ENCODE data around the gene DGUOK. TPM values are rescaled to one million over a fixed set of nuclear protein-coding genes. Genes with fewer than 3 reads are reported as not detected.

Gene DGUOK
- total RNA-seq, 2 donors from 2014 or later, result 77.4 to 107 TPM

DNA sequence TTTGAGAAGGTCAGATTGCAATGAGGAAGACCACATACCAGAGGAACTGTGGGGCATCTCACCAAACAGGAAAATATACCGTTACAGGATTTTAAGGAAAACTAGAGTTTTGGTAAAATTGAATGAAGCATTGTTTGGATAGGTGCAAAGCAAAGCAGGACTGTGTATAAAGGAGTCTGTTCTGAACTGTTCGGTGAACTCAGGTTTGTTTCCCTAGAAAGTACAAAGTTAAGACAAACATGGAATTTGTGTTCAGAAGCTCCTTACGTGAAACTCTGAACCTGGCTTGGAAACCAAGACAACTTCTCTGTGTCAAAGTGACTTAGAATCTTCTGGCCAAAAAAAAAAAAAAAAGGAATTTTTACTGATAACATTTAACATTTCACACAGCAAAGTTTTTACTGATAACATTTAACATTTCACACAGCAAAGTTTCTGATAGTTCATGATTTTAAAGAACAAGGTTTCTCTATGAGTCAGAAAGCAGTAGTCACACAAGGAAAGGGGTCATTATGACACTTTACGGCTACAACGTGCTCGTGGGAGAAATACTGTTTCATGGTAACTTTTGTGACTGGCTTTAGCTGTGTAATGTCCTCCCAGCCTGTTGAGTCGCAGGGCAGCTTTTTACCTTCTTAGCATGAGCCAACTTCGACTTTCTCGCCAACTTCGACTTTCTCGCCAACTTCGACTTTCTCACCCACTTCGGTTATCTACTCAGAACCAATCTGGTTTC is 36.9 kb downstream of the DGUOK start:
- 81% methylated on average over 13 of the region's 13 CpGs for WGBS
- Histone ChIP-seq H3K4me3 (no peak overlapping the region), H3K27me3 (replicated peaks; ENCODE audit: insufficient read depth) (no peaks in the 10 kb centered on the region), H3K36me3 (no peaks in the 10 kb centered on the region), H3K4me1 (replicated peaks) (no peaks in the 10 kb centered on the region), H3K27ac (no peak overlapping the region), H3K9me3 (no peaks in the 10 kb centered on the region)
- no peak for DNase-seq (ENCODE audit: low spot score)
- TF ChIP-seq POLR2AphosphoS5 (IDR thresholded peaks at IDR 0.05), result no peak
- TF ChIP-seq, protein P1, sequence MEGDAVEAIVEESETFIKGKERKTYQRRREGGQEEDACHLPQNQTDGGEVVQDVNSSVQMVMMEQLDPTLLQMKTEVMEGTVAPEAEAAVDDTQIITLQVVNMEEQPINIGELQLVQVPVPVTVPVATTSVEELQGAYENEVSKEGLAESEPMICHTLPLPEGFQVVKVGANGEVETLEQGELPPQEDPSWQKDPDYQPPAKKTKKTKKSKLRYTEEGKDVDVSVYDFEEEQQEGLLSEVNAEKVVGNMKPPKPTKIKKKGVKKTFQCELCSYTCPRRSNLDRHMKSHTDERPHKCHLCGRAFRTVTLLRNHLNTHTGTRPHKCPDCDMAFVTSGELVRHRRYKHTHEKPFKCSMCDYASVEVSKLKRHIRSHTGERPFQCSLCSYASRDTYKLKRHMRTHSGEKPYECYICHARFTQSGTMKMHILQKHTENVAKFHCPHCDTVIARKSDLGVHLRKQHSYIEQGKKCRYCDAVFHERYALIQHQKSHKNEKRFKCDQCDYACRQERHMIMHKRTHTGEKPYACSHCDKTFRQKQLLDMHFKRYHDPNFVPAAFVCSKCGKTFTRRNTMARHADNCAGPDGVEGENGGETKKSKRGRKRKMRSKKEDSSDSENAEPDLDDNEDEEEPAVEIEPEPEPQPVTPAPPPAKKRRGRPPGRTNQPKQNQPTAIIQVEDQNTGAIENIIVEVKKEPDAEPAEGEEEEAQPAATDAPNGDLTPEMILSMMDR (IDR thresholded peaks at IDR 0.05), result no peak
- no peak for TF ChIP-seq POLR2A (IDR thresholded peaks at IDR 0.05)
- intact Hi-C loops (cut with DNase I), result no loop called here

DNA sequence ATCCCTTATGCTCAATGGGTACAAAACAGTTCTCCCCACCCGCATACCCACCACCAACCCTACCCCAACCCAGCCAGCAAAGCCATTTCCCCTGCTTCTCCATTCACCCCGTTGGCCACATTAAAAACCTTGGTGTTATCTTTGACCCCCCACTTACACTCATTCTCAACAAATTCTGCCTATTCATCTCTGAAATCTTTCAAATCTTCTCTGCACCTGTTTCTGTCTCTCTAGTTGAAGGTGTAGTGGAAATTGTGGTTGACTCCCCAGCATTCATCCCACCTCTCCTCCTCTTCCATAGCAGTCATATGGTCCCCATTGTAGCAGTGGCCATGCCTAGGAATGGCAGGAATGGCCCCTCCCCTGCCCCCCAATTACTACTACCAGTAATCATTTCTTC is 37.5 kb downstream of the DGUOK start:
- 96% methylated on average over 2 of the region's 2 CpGs for WGBS
- no peak overlapping the region for H3K4me3 ChIP-seq
- intact Hi-C loops (cut with DNase I), result no loop called here
- H3K27ac ChIP-seq, result no peak overlapping the region
- DNase-seq (ENCODE audit: low spot score), result no peak
- TF ChIP-seq, protein P1 (IDR thresholded peaks at IDR 0.05), result no peak
- TF ChIP-seq POLR2A (IDR thresholded peaks at IDR 0.05) (no peak), POLR2AphosphoS5 (IDR thresholded peaks at IDR 0.05) (no peak)
- no peaks in the 10 kb centered on the region for H3K36me3 ChIP-seq
- no peaks in the 10 kb centered on the region for H3K27me3 ChIP-seq (replicated peaks; ENCODE audit: insufficient read depth)
- no peaks in the 10 kb centered on the region for H3K9me3 ChIP-seq
- H3K4me1 ChIP-seq (replicated peaks), result no peaks in the 10 kb centered on the region

DNA sequence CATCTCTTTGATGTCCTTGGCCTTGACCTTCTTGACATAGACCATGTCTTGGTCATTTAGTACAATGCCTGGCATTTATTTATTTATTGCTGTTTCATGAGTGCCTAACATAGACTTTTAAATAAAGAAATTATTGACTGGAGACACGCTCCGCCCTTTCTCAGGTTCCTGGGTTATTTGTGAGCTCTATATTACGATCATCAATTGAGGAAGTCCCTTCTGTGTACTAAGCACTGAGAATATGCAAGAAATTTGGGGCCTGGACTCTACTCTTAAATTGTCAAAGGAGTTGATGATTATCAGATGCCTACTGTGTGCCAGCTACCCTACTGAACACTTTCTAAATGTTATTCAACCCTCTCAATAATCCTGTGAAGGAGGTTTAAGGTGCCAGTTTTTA is 38.4 kb downstream of the DGUOK start:
- H3K36me3 ChIP-seq, result no peaks in the 10 kb centered on the region
- no peak overlapping the region for H3K4me3 ChIP-seq
- TF ChIP-seq, protein P1 (IDR thresholded peaks at IDR 0.05), result no peak
- TF ChIP-seq POLR2AphosphoS5 (IDR thresholded peaks at IDR 0.05), result no peak
- TF ChIP-seq POLR2A (IDR thresholded peaks at IDR 0.05), result no peak
- H3K27ac ChIP-seq, result no peak overlapping the region
- no peaks in the 10 kb centered on the region for H3K9me3 ChIP-seq
- no peak for DNase-seq (ENCODE audit: low spot score)
- 95% methylated on average over 3 of the region's 3 CpGs for WGBS
- no peaks in the 10 kb centered on the region for H3K27me3 ChIP-seq (replicated peaks; ENCODE audit: insufficient read depth)
- intact Hi-C loops (cut with DNase I), result no loop called here
- H3K4me1 ChIP-seq (replicated peaks), result no peaks in the 10 kb centered on the region

DNA sequence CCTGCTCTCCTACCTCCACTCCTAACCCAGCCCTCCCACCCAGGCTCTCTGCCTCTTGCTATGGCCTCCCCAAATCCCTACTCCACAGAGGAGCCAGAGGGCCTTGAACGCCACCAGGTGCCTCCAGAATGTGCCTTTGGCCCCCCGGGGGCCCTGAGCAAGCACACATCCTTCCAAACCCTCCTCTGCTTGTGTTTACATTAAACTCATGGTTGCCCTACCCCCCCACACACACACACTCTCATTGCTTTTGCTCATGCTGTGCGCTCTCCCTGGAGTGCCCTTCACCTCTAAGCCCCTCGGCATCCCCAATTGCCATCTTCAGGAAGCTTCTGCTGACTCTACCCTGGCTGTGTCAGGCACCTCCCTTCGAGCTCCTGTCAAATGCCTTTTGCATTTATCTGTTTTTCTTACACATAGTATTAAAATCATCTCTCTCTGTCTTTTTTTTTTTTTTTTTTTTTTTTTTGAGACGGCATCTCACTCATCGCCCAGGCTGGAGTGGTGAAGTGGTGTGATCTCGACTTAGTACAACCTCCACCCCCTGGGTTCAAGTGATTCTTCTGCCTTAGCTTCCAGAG is 41.8 kb downstream of the DGUOK start:
- Histone ChIP-seq H3K4me3 (no peak overlapping the region), H3K27me3 (replicated peaks; ENCODE audit: insufficient read depth) (no peaks in the 10 kb centered on the region), H3K4me1 (replicated peaks) (no peaks in the 10 kb centered on the region), H3K9me3 (no peaks in the 10 kb centered on the region), H3K36me3 (no peaks in the 10 kb centered on the region), H3K27ac (no peak overlapping the region)
- DNase-seq (ENCODE audit: low spot score), result no peak
- no peak for TF ChIP-seq POLR2A (IDR thresholded peaks at IDR 0.05)
- TF ChIP-seq, protein P1 (IDR thresholded peaks at IDR 0.05), result no peak
- no peak for TF ChIP-seq POLR2AphosphoS5 (IDR thresholded peaks at IDR 0.05)
- 91% methylated on average over 8 of the region's 8 CpGs for WGBS
- intact Hi-C loops (cut with DNase I), result no loop called here

DNA sequence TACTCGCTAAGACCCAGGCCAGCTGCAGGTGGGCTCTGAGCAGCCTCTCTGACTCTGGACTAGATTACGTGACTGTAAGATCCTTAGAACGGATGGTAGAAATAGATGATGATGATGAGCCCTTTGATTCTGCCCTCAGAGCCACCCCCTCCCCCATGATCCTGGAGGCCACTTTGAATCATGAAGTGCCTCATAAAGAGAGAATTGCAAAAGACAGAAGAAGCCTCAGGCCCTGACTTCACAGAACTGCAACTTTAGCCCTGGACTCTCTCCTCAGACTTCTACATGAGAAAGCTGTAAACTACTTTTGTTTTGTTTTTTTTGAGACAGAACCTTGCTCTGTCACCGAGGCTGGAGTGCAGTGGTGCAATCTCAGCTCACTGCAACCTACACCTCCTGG is 42.7 kb downstream of the DGUOK start:
- WGBS, result 78% methylated on average over 4 of the region's 4 CpGs
- DNase-seq (ENCODE audit: low spot score), result no peak

More for the DNA sequence above, 42.7 kb downstream of the DGUOK start:
- intact Hi-C loops (cut with DNase I), result no loop called here
- Histone ChIP-seq H3K36me3 (no peaks in the 10 kb centered on the region), H3K9me3 (no peaks in the 10 kb centered on the region), H3K27ac (no peak overlapping the region), H3K27me3 (replicated peaks; ENCODE audit: insufficient read depth) (no peaks in the 10 kb centered on the region), H3K4me1 (replicated peaks) (no peaks in the 10 kb centered on the region), H3K4me3 (no peak overlapping the region)
- TF ChIP-seq, protein P1 (IDR thresholded peaks at IDR 0.05), result no peak
- no peak for TF ChIP-seq POLR2AphosphoS5 (IDR thresholded peaks at IDR 0.05)
- no peak for TF ChIP-seq POLR2A (IDR thresholded peaks at IDR 0.05)

All from prostate gland (tissue), 2 donors.